VCaP (cell line): ENCODE data around the gene ZCCHC14.

Experiments
- H3K27ac ChIP-seq: fragments of 450-650 bp; 2 replicates; pipeline ENCODE4 v1.5.1; 2017
- CTCF ChIP-seq: fragments of 450-650 bp; conservative IDR thresholded peaks from 2 replicates; pipeline ENCODE4 v1.5.1; 2017; ENCODE audit warnings: mild to moderate bottlenecking, moderate library complexity

Gene ZCCHC14

GRCh38 chr16:87418216-87418615 is 74.6 kb downstream of the ZCCHC14 start:
- no peak for TF ChIP-seq CTCF

GRCh38 chr16:87417528-87417910 is 75.3 kb downstream of the ZCCHC14 start:
- no peak for TF ChIP-seq CTCF

More at GRCh38 chr16:87418216-87418615, 74.6 kb downstream of the ZCCHC14 start:
- H3K27ac ChIP-seq, result no peak overlapping the region

GRCh38 chr16:87416826-87417527 is 75.8 kb downstream of the ZCCHC14 start:
- peak; percentile 60 for TF ChIP-seq CTCF
- H3K27ac ChIP-seq, result no peak overlapping the region

More at GRCh38 chr16:87417528-87417910, 75.3 kb downstream of the ZCCHC14 start:
- H3K27ac ChIP-seq, result no peak overlapping the region

- TF ChIP-seq CTCF, result no peak
- H3K27ac ChIP-seq, result no peak overlapping the region
These were observed 77.4 kb downstream of the ZCCHC14 start for GRCh38 chr16:87415441-87415840.

GRCh38 chr16:87414251-87414680 is 78.6 kb downstream of the ZCCHC14 start:
- TF ChIP-seq CTCF, result no peak
- no peak overlapping the region for H3K27ac ChIP-seq

- no peak overlapping the region for H3K27ac ChIP-seq
- TF ChIP-seq CTCF, result no peak
These were observed 79.8 kb downstream of the ZCCHC14 start for GRCh38 chr16:87412996-87413421.

- no peak overlapping the region for H3K27ac ChIP-seq
- TF ChIP-seq CTCF, result no peak
These were observed 80.3 kb downstream of the ZCCHC14 start for GRCh38 chr16:87412371-87412995.
